ENCODE results near the gene CYP4F8.
"Not testable (repeated sequence)": the region's sequence is repeated elsewhere in the genome, so short reads cannot be mapped to it uniquely, and the experiment has no call there.

The CYP4F8 gene

DNA sequence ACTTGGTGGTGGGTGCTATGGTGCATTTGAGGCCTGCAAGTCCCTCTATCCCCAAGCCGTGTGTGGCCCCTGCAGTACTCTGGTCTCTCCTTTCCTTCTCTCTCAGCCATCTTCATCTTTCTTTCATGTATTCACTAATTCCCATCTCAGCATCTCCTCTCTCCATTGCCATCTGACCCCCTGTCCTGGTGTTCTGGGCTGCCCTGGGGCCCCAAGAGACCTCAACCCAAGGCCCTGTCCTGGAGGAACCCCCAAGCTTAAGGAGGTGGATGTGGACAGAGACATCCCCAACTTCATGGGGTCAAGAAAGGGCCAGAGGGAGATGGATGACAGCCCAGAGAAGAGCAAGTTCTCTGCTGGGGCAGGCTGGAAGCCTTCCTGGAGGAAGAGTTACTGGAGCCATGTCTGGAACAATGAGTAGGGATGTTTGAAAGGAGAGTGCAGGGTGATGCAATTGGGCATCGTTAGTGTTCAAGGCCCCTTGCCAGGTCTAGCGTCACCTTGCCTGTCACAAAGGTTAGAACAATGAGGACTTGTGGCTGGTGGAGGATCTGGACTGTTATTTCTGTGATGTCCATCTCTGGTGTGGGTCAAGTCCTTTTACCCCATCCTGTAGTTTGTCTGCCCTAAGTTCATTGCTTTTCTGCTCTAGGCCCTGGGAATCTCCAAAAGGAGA is 29.2 kb downstream of the CYP4F8 start:
- DNase-seq (ENCODE audit: low spot score): no peak

- DNase-seq (ENCODE audit: low spot score): no peak
Measured at GRCh38 chr19:15644816-15645215, 29.8 kb downstream of the CYP4F8 start.

DNA sequence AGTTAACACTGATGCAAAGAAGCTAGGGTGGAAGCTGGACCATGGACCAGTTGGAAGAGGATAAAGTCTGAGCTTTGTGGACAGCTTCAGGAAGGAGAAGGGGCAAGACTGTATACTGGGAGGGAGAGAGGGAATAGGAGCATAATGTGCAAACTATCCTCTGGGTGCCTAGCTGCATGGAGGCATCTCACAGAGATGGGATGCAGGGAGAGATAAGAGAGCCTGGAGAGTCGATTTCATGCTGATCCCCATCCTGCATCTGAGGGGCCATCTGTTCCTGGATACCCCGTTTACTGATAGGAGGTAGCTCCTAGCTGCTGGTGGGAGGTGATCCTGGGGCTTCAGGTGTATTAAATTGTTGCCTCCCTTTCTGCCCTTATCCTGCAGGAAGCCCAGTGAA is 34.5 kb downstream of the CYP4F8 start:
- DNase-seq (ENCODE audit: low spot score): no peak

DNA sequence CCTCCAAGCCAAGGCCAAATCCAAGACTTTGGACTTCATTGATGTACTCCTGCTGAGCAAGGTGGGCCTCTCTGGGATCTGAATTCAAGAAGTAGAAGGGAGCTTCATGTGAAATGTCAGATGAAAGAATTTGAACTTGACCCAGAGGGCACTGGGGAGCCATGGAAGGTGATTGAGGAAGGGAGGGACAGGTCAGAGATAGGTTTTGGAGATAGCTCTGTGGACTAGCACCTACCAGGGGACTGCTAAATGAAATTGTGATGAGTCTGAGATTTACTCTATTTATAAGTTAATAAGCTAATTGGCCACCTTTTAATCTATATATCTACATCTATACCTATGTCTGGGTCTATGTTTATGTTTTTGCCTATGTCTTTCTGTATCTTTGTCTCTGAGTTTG is 35.1 kb downstream of the CYP4F8 start:
- DNase-seq (ENCODE audit: low spot score): not testable (repeated sequence)

DNA sequence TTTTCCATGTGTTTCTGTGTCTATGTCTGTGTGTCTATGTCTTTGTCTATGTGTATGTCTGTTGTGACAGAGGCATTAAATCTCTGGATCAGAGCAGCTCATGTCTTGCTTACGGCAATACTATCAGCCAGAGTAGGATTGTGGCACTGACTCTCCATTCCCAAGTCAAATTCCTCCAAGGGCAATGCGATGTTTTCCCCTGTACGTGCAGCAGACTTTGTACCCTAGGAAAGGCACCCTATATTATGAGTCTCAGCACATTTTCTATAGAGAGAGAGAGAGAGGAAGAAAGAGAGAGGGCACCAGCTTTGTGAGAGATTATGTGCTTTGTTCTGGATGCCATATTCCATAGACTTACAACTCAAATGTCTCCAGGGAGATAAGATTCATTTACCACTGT is 36.8 kb downstream of the CYP4F8 start:
- DNase-seq (ENCODE audit: low spot score): no peak

- DNase-seq (ENCODE audit: low spot score): no peak
Measured at GRCh38 chr19:15652559-15653278, 37.7 kb downstream of the CYP4F8 start.

DNA sequence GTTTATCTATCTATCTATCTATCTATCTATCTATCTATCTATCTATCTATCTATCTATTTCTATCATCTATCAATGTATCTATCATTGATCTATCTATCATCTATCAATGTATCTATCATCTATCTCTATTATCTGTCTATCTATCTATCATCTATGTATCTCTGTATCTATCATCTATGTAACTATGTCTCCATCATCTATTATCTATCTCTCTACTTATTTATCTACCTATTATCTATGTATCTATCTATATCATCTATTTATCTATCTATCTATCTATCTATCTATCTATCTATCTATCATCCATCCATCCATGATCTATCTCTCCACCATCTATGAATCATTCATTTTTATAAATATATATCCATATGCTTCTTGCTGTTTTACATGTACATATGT is 41.4 kb downstream of the CYP4F8 start:
- no peak for DNase-seq (ENCODE audit: low spot score)

GRCh38 chr19:15663247-15663646 is 48.2 kb downstream of the CYP4F8 start:
- DNase-seq (ENCODE audit: low spot score): no peak

DNA sequence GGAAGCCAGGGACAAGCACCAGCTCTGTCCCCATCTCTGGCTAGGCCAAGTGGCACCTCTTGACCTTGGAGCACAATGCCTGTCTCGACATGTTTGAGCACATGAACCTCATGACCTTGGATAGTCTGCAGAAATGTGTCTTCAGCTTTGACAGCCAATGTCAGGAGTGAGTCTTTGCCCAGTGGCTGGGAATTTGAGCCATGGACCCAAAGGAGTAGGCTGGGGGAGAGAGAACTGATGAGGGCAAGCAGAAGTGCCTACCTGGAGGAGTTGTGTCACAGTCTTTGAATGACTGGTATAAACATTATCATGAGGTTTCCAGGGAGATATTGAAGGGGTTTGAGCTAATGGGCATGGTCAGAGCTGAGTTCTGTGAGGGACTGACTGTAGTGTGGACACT is 51.2 kb downstream of the CYP4F8 start:
- DNase-seq (ENCODE audit: low spot score): no peak

DNA sequence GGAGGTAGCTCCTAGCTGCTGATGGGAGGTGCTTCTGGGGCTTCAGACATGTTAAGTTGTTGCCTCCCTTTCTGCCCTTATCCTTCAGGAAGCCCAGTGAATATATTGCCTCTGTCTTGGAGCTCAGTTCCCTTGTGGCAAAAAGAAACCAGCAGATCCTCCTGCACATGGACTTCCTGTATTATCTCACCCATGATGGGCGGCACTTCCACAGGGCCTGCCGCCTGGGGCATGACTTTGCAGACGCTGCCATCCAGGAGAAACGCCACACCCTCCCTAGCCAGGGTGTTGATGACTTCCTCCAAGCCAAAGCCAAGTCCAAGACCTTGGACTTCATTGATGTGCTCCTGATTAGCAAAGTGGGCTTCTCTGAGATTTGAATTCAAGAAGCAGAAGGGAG is 51.9 kb downstream of the CYP4F8 start:
- no peak for DNase-seq (ENCODE audit: low spot score)

GRCh38 chr19:15669440-15669839 is 54.4 kb downstream of the CYP4F8 start:
- DNase-seq (ENCODE audit: low spot score): no peak

DNA sequence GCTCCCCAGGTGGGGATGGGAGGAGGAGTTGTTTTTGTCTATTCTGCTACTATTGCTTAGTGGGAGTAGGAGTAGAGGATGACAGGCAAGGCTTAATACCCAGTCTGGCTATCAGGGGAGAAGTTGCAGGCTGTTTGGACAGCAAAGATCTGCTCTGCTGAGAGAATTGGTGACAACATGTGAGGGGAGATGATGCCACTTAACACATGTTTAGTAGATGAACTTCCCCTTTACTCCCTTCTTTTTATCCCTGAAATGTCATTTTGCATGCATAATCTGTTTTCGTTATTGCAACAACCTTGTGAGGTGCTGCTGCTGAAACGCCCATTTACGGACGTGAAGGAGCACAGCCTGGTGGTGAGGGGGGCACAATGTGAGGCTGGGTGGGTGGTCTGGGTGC is 54.9 kb downstream of the CYP4F8 start:
- no peak for DNase-seq (ENCODE audit: low spot score)

- DNase-seq (ENCODE audit: low spot score): no peak
Measured at GRCh38 chr19:15671237-15671821, 56.3 kb downstream of the CYP4F8 start.

DNA sequence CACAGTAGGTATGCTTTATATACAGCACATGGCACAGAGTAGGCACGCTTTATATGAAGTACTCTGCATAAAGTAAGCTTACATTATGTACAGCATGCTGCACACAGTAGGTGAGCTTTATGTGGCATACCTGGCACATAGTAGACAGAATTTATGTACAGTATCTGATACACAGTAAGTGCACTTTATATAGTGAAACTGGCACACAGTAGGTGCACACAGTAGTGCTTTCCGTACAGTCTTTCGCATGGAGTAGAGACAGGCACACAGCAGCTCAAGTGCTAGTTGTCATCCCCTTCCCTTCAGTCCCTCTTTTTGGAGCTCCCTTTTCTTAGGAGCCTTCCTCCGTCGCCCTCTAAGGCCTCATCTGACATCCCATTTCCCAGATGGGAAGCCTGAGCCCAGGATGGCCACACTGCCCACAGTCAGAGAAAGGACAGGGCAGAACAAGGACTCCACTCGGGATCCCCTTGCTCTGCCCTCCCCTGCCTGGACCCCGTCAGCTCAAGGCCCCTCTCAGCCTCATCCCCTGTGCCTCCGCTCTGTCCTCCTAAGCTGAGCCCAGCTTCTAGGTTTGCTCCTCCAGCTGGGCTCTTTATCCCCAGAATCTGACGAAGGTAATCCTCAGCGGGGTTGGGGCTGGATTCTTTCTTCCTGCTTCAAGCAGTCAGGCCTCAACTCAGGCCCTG is 57.0 kb downstream of the CYP4F8 start:
- DNase-seq (ENCODE audit: low spot score): no peak

DNA sequence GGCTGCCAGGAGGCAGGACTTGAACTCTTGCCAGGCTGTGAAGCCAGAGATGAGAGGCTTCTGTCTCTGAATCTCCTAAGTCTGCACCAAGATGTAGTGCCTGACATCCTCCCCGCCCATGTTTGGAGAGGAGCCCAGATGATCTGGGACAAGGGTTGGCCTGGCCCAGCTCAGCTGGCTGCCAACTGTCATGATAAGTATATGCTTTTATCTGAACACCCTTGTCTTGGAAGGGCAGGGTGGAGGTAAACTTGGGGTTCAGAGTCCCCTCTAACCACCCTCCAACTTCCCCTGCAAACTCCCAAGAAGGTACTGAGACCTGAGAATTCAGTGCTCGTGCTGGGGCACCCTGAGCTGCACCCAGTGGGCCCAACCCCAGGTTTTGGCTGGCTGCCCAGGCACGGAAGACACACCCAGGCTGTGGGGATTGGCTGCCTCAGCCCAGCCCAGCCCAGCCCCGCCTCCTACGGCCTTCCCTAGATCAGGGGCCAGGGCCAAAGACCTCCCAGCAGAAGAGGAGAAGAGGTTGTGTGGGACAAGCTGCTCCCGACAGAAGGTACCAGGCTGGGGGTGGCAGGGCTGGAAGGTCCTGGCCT is 57.7 kb downstream of the CYP4F8 start, which contains the start of gene CYP4F12:
Gene CYP4F12 (plus strand): TSS at position 508 of the 596 bp plus-strand sequence. CDS start 443 bp downstream, outside the sequence.
- no peak for DNase-seq (ENCODE audit: low spot score)

DNA sequence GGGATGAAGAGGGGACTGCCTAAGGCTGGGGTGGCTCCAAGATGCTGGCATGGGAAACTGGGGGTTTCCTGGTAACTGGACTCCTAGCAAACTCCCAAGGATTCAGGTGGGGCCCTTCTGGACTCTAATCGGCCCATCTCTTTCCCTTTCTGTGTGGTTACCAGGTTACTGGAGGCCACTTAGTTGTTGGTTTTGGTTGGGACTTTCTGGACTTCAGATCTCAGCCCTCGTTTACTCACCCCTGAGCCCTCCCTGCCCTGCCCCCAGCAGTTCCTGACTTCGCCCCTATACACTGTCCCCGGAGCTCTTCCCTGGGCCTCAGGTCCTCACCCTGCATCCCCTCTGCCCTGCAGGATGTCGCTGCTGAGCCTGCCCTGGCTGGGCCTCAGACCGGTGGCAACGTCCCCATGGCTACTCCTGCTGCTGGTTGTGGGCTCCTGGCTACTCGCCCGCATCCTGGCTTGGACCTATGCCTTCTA is 58.2 kb downstream of the CYP4F8 start:
- no peak for DNase-seq (ENCODE audit: low spot score)

DNA sequence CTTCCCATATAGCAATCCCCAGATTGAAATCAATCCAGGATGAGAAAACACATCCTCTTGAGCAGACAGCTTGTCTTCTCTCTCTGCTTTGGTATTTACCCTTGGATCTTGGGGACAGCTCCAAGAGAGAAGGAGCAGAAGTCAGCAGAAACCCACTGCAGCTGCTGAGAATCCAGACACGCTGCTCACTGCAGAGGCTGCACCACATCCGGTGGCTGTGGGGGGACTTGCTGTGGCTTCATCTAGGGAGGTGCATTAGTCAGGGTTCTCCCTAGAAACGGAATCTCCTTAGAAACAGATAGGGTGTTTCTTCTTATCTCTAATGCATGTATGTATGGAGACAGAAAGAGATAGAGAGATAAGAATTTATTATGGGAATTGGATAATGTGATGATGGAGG is 60.5 kb downstream of the CYP4F8 start:
- DNase-seq (ENCODE audit: low spot score): no peak

- no peak for DNase-seq (ENCODE audit: low spot score)
Measured at GRCh38 chr19:15679089-15679488, 64.1 kb downstream of the CYP4F8 start.

GRCh38 chr19:15679865-15680264 is 64.8 kb downstream of the CYP4F8 start:
- DNase-seq (ENCODE audit: low spot score): not testable (repeated sequence)
